Measurements from ENCODE around the gene RPL37A.

- no peak for TF ChIP-seq POLR2AphosphoS5 (IDR thresholded peaks at IDR 0.05; ENCODE audit: low read depth)
- TF ChIP-seq REST (IDR thresholded peaks at IDR 0.05; ENCODE audit: insufficient replicate concordance, low read depth) = no peak
- no peak for TF ChIP-seq CTCF (IDR thresholded peaks at IDR 0.05; ENCODE audit: insufficient read depth, low read length)
- no peak for TF ChIP-seq GABPA (IDR thresholded peaks at IDR 0.05; ENCODE audit: low read depth)
- no peak for TF ChIP-seq SPI1 (IDR thresholded peaks at IDR 0.05; ENCODE audit: borderline replicate concordance, low read depth)
Observed at GRCh38 chr2:216475767-216476166, 22.9 kb upstream of the RPL37A start.
